GM12801 (cell line): ENCODE results near the gene TEDC2.

Experiments used
- CTCF ChIP-seq: IDR thresholded peaks from one replicate; pipeline ENCODE4 v1.5.1; 2011; ENCODE audit warnings: control low read depth; ENCODE audit not compliant: insufficient read length; ENCODE audit errors: extremely low read depth

The TEDC2 gene

GRCh38 chr16:2507052-2507659 lies 47.2 kb downstream of the TEDC2 start:
- TF ChIP-seq CTCF, result no peak

GRCh38 chr16:2507665-2508064 lies 47.8 kb downstream of the TEDC2 start:
- TF ChIP-seq CTCF, result no peak

GRCh38 chr16:2508722-2509400 lies 49.0 kb downstream of the TEDC2 start:
- no peak for TF ChIP-seq CTCF

- TF ChIP-seq CTCF, result no peak
Measured at GRCh38 chr16:2511128-2511800, 51.4 kb downstream of the TEDC2 start.

- TF ChIP-seq CTCF, result no peak
Measured at GRCh38 chr16:2511996-2512734, 52.3 kb downstream of the TEDC2 start.

- TF ChIP-seq CTCF, result no peak
Measured at GRCh38 chr16:2512735-2513404, 53.0 kb downstream of the TEDC2 start.
